ENCODE measurements around the gene C19orf85.
"Not testable (repeated sequence)": the region's sequence is repeated elsewhere in the genome, so short reads cannot be mapped to it uniquely, and the experiment has no call there.

C19orf85 gene

GRCh38 chr19:55442372-55442961 is 22.1 kb downstream of the C19orf85 start:
- peak in 8 of 51 donors; percentile 14 to 38 (median 30) for DNase-seq

GRCh38 chr19:55441692-55442321 is 22.7 kb downstream of the C19orf85 start:
- peak in 1 of 51 donors; percentile 17 for DNase-seq

DNA sequence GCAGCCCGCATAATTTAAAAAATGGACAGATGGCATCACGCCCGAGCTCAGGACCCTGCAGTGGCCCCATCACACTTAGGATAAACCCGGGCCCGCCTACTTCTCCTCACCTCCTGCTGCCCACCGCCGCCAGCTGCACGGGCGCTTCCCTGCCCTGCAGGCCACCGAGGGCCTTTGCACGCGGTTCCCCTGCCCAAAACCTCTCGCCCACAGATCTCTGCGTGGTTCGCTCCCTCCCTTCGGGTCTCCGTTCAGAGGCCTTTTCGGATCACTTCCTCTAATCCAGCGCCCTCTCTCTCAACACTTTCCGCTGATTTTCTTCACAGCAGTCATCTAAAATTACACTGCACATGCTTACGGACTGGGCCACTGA is 23.2 kb downstream of the C19orf85 start:
- DNase-seq: no peak

- peak in 1 of 51 donors; percentile 17 for DNase-seq
Observed at GRCh38 chr19:55440411-55441105, 24.0 kb downstream of the C19orf85 start.

DNA sequence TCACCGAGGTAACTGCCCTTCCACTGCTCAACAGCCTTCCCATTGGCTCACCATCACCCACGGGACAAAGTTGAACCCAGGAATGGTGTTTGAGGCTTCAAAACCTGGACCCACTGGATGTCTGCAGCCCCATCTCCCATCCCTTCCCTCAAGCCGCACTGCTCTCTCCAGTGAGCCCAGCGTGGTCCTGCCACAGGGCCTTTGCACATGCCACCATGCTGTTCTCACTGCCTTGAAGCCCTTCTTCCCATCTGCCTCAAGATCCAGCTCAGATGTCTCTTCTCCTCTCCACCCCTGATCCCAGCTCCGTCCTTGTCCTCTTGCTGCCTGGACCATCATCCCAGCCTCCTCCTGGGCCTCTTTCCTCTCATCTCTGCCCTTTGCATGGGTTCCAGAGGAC is 25.5 kb downstream of the C19orf85 start:
- DNase-seq: no peak

DNA sequence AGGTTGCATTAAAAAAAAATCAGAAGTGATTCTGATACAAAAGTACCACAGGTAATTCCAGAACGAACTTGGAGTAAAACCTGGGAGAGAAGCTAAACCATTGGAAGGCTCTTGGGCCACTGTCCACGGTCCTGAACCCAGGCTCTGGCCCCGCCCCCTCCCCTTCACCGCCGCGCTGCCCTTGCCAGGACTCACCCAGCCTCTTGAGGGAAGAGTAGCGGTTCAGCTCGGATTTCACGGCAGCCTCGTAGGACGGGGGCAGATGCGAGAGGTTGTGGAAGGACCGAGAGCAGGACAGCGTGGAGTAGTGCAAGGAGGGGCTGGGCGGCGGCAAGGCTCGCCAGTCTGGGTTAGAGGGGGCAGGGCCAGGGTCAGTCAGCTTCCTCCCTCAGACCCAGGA is 27.1 kb downstream of the C19orf85 start:
- DNase-seq: peak in 12 of 51 donors; percentile 2 to 43 (median 20)

- no peak for DNase-seq
Observed at GRCh38 chr19:55436847-55437246, 27.7 kb downstream of the C19orf85 start.

GRCh38 chr19:55435020-55435419 is 29.5 kb downstream of the C19orf85 start:
- no peak for DNase-seq

- no peak for DNase-seq
Observed at GRCh38 chr19:55434356-55434919, 30.1 kb downstream of the C19orf85 start.

DNA sequence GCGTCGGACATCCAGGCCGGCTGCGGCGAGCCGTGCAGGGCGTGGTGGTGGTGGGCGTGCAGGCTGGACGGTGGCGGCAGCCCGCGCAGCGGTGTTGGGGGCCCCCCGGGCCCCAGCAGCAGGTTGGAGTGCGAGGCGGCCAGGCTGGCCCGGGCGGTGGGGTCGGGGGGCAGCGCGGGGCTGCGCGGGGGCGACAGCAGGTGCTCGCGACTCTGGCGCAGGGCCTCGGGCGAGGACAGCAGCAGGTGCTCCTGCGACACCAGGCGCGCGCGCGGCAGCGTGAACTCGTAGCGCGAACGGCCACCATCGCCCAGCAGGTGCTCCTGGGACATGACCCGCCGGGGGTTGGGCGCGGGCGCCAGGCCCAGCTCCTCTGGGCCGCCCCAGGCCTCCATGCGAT is 31.3 kb downstream of the C19orf85 start:
- DNase-seq: no peak

DNA sequence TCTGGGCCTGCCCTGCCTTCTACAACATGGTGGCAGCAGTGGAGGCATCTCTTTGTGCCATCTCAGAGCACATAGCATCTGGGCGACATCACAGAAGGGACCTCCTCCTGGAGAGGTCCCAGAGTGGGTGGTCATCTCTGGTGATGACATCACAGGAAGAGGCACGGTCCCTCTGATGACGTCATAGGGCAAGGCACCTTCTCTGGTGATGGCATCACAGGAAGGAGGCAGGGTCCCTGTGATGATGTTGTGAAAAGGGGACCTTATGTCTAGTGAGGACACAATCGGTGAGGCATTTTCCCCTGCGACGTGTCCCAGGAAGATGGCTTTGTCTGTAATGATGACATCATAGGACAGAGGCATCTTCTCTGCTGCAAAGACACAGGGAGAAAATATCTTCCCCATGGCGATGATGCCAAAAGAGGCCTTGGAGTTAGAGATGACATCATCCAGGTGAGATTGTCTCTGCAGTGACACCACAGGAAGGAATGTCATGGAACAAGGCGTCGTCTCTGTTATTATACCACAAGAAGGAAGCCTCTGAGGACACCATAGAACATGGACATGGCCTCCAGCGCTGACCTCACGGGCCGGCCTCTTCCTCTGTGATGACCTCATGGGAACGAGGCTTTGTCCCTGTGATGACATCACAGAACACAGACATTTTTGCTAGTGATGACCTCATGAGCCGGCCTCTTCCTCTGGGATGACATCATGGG is 32.2 kb downstream of the C19orf85 start:
- no peak for DNase-seq

DNA sequence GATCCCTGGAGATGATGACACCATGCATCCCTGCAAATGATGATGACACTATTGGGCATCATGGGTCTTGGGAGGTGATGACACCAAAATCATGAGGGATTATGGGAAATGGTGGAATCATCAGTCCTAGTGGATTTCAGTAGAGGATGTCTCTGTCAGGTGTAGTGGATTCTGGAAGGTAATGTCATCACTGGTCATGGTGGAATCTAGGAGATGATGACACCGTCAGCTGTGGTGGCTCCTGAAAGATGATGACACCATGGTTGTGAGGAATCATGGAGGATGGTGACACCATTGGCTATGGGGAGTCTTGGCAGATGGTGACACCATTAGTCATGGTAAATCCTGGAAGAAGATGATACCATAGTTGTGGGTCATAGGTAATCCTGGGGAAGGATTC is 33.4 kb downstream of the C19orf85 start:
- no peak for DNase-seq

DNA sequence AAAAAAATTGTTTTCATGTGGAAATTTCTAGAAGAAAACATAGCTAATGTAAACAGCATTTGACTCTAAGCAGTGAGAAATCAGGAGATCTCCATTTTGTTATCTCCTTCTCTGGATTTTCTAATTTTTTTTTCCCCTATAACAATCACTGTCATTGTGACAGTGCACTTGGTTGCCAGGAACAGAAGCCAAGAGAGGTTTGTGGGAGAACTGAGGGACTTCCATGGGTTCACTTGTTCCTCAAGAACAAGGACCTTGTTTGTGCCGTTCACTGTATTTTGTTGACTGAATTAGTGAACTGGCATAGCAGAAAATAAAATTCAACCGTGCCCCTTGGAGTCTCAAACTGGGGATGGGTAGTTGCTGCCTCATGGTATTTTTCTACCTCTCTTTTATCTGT is 38.5 kb downstream of the C19orf85 start:
- DNase-seq: peak in 25 of 51 donors; percentile 14 to 87 (median 47)

DNA sequence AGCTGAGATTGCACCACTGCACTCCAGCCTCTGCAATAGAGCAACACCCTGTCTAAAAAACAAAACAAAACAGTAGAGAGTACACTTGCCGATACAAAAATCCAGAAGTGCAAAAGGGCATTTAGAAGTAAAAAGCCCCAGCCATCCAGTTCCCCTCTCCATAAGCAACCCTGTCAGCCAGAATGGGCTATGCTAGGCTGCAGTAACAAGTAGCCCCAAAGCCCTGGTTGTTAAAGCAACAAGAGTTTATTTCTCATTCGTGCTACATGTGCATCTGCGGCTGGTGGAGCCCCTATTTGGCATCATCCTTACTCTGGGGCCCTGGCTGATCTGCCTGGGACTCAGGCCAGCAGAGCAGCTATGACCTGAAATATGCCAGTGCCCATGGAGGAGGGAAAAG is 40.0 kb downstream of the C19orf85 start:
- DNase-seq: no peak

DNA sequence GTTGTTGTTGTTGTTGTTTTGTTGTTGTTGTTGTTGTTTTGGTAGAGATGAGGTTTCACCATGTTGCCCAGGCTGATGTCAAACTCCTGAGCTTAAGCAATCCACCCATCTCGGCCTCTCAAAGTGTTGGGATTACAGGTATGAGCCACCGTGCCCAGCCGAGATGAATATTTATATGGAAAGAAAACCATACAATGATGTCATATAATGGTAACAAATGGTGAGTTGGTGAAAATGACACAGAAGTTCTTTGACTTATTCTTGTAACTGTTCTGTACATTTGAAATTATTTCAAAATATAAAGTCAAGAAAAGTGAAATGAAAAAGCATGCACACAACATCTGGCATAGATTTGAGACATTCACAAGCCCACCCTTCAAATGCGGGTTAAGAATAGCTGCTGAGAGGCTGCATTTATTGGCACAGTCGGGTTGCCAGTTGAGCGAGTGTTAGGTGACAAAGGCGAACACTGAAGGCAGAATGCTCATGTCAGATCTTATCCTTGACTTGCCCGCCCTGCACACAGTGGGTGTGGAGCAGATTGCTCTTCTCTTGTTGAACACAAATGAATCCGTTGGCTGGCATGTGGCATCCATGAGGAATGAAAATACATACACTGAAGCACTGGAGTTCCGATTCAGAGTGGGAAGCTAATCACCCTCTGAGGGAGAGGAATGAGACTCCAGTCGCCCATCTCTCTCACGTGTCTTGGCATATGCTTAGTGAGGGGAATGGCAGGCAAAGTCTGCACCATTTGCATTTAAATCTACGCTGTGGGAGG is 41.1 kb downstream of the C19orf85 start:
- peak in 2 of 51 donors; percentile 20 to 22 for DNase-seq

DNA sequence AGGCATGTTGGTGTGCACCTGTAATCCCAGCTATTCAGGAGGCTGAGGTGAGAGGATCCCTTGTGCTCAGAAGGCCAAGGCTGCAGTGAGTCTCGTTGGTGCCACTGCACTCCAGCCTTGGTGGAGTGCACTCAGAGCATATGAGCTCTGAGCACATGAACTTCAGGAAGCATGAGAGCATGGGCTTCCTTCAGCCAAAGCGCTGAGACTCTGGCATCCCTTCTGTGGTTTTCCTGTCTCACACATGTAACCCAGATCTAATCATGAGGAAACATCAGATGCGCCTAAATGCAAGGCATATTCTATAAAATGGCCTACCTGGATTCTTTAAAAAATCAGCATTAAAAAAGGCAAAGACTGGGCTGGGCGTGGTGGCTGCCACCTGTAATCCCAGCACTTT is 43.3 kb downstream of the C19orf85 start:
- DNase-seq: not testable (repeated sequence)

DNA sequence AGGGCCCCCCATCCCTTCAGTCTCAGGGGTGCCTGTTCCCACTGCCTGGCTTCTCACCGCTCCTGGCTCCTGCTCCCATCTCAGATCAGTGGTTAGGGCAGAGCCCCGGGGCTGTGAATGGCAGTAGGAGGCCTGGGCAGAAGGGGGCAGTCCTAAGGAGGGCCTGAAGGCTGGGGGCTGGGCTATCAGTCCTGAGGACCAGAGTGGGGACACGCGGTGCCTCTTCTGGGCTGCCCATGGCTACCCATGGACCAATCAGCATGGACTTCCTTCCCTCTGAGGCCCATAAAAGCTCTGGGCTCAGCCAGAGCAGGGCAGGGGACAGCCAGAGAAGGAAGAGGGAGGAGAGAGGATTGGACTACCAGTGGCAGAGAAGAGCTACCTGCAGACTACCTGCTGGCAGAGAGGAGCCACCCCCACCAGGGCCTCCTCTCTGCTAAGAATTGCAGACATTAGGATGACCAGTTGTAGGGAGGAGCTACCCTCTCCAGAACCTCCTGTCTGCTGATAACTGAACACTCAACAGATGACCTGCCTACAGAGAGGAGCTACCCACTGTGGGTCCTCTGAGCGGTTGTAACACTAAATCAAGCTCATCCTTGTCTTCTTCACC is 44.8 kb downstream of the C19orf85 start:
- DNase-seq: peak in 9 of 51 donors; percentile 17 to 43 (median 29)

DNA sequence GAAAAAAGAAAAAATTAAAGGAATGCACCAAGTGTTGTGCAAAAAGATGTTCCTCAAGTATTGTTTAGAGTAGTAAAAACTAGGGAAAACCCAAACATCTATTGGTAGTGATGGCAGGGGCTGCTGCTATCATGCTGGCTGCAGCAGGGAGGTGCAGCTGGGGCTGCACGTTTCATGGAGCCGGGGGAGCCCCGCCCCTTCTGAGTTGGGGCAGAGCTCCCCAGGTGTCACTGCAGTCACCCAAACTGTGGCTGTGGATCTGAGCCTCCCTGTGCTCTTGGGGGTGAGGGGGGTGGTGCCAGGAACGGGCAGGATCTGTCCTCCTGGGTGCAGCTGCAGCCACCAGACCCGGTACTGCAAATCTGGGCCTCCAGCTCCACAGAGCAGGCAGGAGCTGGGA is 45.4 kb downstream of the C19orf85 start:
- peak in 4 of 51 donors; percentile 6 to 31 (median 14) for DNase-seq

DNA sequence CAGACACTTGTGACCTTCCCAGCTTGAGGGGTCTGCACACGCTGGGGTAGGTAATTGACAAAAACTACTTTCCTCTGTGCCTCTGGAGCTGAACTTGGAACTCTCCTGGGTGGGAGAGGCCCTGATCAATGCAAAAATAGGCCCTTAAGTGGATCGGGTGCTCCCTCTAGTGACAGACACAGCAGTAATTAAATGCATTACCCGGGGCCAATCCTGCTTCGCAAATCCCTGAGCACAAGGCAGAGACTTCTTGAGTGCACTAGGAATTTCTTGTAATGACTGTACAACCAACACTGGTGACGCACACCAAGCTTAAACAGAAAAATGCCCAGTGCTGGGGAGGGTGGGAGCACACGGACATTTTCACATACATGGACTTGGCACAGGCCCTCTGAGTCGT is 46.4 kb downstream of the C19orf85 start:
- DNase-seq: peak in 29 of 51 donors; percentile 4 to 86 (median 39)
